ENCODE results near the gene PHF21A. TPM values are rescaled to one million over a fixed set of nuclear protein-coding genes. Genes with fewer than 3 reads are reported as not detected.

PHF21A gene
- total and polyA plus RNA-seq, 12 donors, result 9.6 to 48.0 (median 35.9) TPM

GRCh38 chr11:46121724-46122477 is 647 bp upstream of the PHF21A start:
- peak overlapping the region; percentile 72 to 97 (median 94) for H3K27ac ChIP-seq
- H3K4me1 ChIP-seq, result peaks cover 0 to 37% (median 23%) of the 10 kb centered on the region in 9 donors
- peak; percentile 73 to 84 for DNase-seq
- no peaks in the 10 kb centered on the region for H3K9me3 ChIP-seq
- peak overlapping the region; percentile 51 to 84 (median 74) for H3K4me3 ChIP-seq
- H3K36me3 ChIP-seq, result no peaks in the 10 kb centered on the region
- H3K27me3 ChIP-seq, result no peaks in the 10 kb centered on the region
- ATAC-seq, result peak; percentile 3 to 57 (median 30)
- TF ChIP-seq, protein P1, sequence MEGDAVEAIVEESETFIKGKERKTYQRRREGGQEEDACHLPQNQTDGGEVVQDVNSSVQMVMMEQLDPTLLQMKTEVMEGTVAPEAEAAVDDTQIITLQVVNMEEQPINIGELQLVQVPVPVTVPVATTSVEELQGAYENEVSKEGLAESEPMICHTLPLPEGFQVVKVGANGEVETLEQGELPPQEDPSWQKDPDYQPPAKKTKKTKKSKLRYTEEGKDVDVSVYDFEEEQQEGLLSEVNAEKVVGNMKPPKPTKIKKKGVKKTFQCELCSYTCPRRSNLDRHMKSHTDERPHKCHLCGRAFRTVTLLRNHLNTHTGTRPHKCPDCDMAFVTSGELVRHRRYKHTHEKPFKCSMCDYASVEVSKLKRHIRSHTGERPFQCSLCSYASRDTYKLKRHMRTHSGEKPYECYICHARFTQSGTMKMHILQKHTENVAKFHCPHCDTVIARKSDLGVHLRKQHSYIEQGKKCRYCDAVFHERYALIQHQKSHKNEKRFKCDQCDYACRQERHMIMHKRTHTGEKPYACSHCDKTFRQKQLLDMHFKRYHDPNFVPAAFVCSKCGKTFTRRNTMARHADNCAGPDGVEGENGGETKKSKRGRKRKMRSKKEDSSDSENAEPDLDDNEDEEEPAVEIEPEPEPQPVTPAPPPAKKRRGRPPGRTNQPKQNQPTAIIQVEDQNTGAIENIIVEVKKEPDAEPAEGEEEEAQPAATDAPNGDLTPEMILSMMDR (IDR thresholded peaks at IDR 0.05), result no peak
- 1% methylated on average over 66 to 73 of the region's 74 CpGs for WGBS, 2 donors
- intact Hi-C loops (cut with DNase I), result loop anchor here in 6 of 10 donors (5.0 to 10.0 kb wide), 4 partner anchors 115 to 275 kb away; partner anchors contain the start of gene CRY2 (in 1 of the 6)

GRCh38 chr11:46120346-46121300 is 631 bp downstream of the PHF21A start:
- Histone ChIP-seq H3K4me3 (peak overlapping the region; percentile 51 to 84 (median 74)), H3K27ac (peak overlapping the region; percentile 72 to 97 (median 94)), H3K4me1 (peaks cover 0 to 49% (median 36%) of the 10 kb centered on the region in 9 donors), H3K9me3 (no peaks in the 10 kb centered on the region), H3K27me3 (no peaks in the 10 kb centered on the region), H3K36me3 (no peaks in the 10 kb centered on the region)
- DNase-seq, result peak; percentile 42 to 58
- intact Hi-C loops (cut with DNase I), result loop anchor here in 6 of 10 donors (5.0 to 10.0 kb wide), 4 partner anchors 117 to 273 kb away; partner anchors contain the start of gene CRY2 (in 1 of the 6)
- TF ChIP-seq, protein P1 (IDR thresholded peaks at IDR 0.05), result no peak
- WGBS, 2 donors, result 1% methylated on average over 27 to 28 of the region's 29 CpGs
- ATAC-seq, result peak; percentile 65 to 86 (median 80)

GRCh38 chr11:46119352-46120216 is 1.7 kb downstream of the PHF21A start:
- no peaks in the 10 kb centered on the region for H3K27me3 ChIP-seq
- peak overlapping the region; percentile 57 to 84 (median 74) for H3K4me3 ChIP-seq
- no peaks in the 10 kb centered on the region for H3K36me3 ChIP-seq
- peak overlapping the region; percentile 72 to 97 (median 94) for H3K27ac ChIP-seq
- ATAC-seq (peak; percentile 6 to 59 (median 28)), DNase-seq (peak; percentile 53 to 66)
- no peaks in the 10 kb centered on the region for H3K9me3 ChIP-seq
- WGBS, 2 donors, result 0% methylated on average over 50 to 56 of the region's 56 CpGs
- peaks cover 0 to 60% (median 46%) of the 10 kb centered on the region in 9 donors for H3K4me1 ChIP-seq
- intact Hi-C loops (cut with DNase I), result loop anchor here in 6 of 10 donors (5.0 to 10.0 kb wide), 4 partner anchors 118 to 272 kb away; partner anchors contain the start of gene CRY2 (in 1 of the 6)
- TF ChIP-seq, protein P1 (IDR thresholded peaks at IDR 0.05), result no peak

Data from heart right ventricle (tissue), 16 donors.